K562 (cell line): ENCODE data around the gene TENM3. TPM values are rescaled to one million over a fixed set of nuclear protein-coding genes. Genes with fewer than 3 reads are reported as not detected.

ENCODE experiments used
- ATAC-seq: fragments of 200-7000 bp; cut with Tn5 transposase; 3 replicates; pipeline ENCODE4 v1.9.1; 2020; ENCODE audit warnings: moderate library complexity
- BruUV-seq: library from RNA; stranded (reverse); fragments of 400-500 nt; replicated peaks from 2 replicates; lab custom pipeline; 2021; lab: Mats Ljungman, UMichigan
- CTCF ChIA-PET: fragments of 300-600 bp; formaldehyde crosslinking; extraction: SDS; loops from one replicate; lab custom pipeline; 2021; ENCODE audit warnings: low intra/inter-chr PET ratio; lab: Yijun Ruan, JAX
- POLR2A ChIA-PET: fragments of 300-600, 350-650 bp; sonication (Branson Sonifier 250); formaldehyde crosslinking; extraction: SDS; loops from one replicate; lab custom pipeline; 2021; ENCODE audit warnings: antibody characterized with exemption, inconsistent platforms; lab: Yijun Ruan, JAX
- DNase-seq, 4 experiments: peaks; one replicate each; pipeline versions ENCODE4 v3.0.0 to v3.0.0-alpha.2; 2011 to 2018; ENCODE audit warnings: low spot score in 3 of 4, mixed read lengths in 3 of 4; ENCODE audit errors: extremely low read depth in 1 of 4
- FAIRE-seq: peaks from 2 replicates; lab custom pipeline; 2011; peaks lifted over from hg19 to GRCh38; lab: Jason Lieb, UNC
- H2AFZ ChIP-seq: 2 replicates; pipeline ENCODE4 v1.6.0; 2011; ENCODE audit warnings: low read depth, low read length, control low read depth, inconsistent platforms
- H3K27ac ChIP-seq: fragments of 200-600 bp; 3 replicates; pipeline ENCODE4 v1.8.0; 2011; ENCODE audit warnings: low read depth, mild to moderate bottlenecking, control low read depth, inconsistent platforms, low read length, moderate library complexity, mixed read lengths; ENCODE audit errors: extremely low read depth
- H3K27me3 ChIP-seq, 2 experiments: fragments of 300-600 bp in 1 of 2; 2 replicates in 1 of 2; 3 replicates in 1 of 2; pipeline versions ENCODE4 v1.6.0 to v1.8.0; 2011; ENCODE audit warnings: inconsistent platforms in 2 of 2, low read length in 2 of 2, mild to moderate bottlenecking in 1 of 2, mixed read lengths in 1 of 2, moderate library complexity in 1 of 2; ENCODE audit not compliant: control insufficient read depth in 2 of 2, insufficient read depth in 2 of 2
- H3K36me3 ChIP-seq: fragments of 300-600 bp; 3 replicates; pipeline ENCODE4 v1.8.0; 2011; ENCODE audit warnings: mild to moderate bottlenecking, low read length, inconsistent platforms; ENCODE audit not compliant: control insufficient read depth, insufficient read depth
- H3K4me1 ChIP-seq, 2 experiments: fragments of 200-600 bp in 1 of 2; replicated peaks in 1 of 2; 2 replicates in 1 of 2; 3 replicates in 1 of 2; pipeline versions ENCODE4 v1.5.1 to v1.8.0; 2011; ENCODE audit warnings: inconsistent platforms in 2 of 2, low read length in 2 of 2, mild to moderate bottlenecking in 1 of 2, mixed read lengths in 1 of 2, moderate library complexity in 1 of 2; ENCODE audit not compliant: control insufficient read depth in 2 of 2, insufficient read depth in 2 of 2
- H3K4me2 ChIP-seq: 2 replicates; pipeline ENCODE4 v1.6.1; 2011; ENCODE audit warnings: low read length, control low read depth, inconsistent platforms, mixed read lengths; ENCODE audit not compliant: insufficient read depth
- H3K4me3 ChIP-seq: fragments of 200-600 bp; sonication (generic), shearing (Covaris generic); 2 replicates; pipeline ENCODE4 v1.5.1; 2016; ENCODE audit warnings: control low read depth, inconsistent platforms
- H3K79me2 ChIP-seq: fragments of 200-600 bp; 3 replicates; pipeline ENCODE4 v1.8.0; 2011; ENCODE audit warnings: low read length, inconsistent platforms; ENCODE audit not compliant: control insufficient read depth, insufficient read depth
- H3K9ac ChIP-seq, 2 experiments: 2 replicates each; pipeline versions ENCODE4 v1.6.0 to v1.6.1; 2011; ENCODE audit warnings: low read depth in 2 of 2, low read length in 2 of 2, control low read depth in 1 of 2, inconsistent platforms in 1 of 2, mild to moderate bottlenecking in 1 of 2, mixed read lengths in 1 of 2; ENCODE audit not compliant: insufficient read depth in 1 of 2
- H3K9me1 ChIP-seq: one replicate; pipeline ENCODE4 v1.6.0; 2011; ENCODE audit warnings: inconsistent platforms, mild to moderate bottlenecking, low read length, moderate library complexity; ENCODE audit not compliant: control insufficient read depth, insufficient read depth
- H3K9me3 ChIP-seq: replicated peaks from 2 replicates; pipeline ENCODE4 v1.5.1; 2011; ENCODE audit warnings: low read depth, low read length, inconsistent platforms; ENCODE audit not compliant: control insufficient read depth, insufficient read depth
- H4K20me1 ChIP-seq: replicated peaks from 2 replicates; pipeline ENCODE4 v1.6.1; 2011; ENCODE audit warnings: low read length, inconsistent platforms, mixed read lengths; ENCODE audit not compliant: control insufficient read depth, insufficient read depth
- ESRRB ChIP-seq: fragments of 250-450 bp; sonication (Bioruptor Pico); IDR thresholded peaks from 2 replicates; pipeline ENCODE4 v1.5.0; 2020; ENCODE audit warnings: mild to moderate bottlenecking, moderate library complexity, borderline replicate concordance
- HCFC1 ChIP-seq: IDR thresholded peaks from 2 replicates; pipeline ENCODE4 v1.6.1; 2012; ENCODE audit warnings: low read depth, low read length, improper control_type of control experiment
- NFIX ChIP-seq: fragments of 250-450 bp; sonication (Bioruptor Pico); IDR thresholded peaks from 2 replicates; pipeline ENCODE4 v1.4.0; 2020; ENCODE audit warnings: low read depth, mild to moderate bottlenecking, moderate library complexity
- RBM25 ChIP-seq: fragments of 200-400 bp; formaldehyde crosslinking; IDR thresholded peaks from 2 replicates; pipeline ENCODE4 v1.6.1; 2018; ENCODE audit warnings: low read length, low read depth, moderate library complexity; ENCODE audit not compliant: severe bottlenecking
- TEAD1 ChIP-seq, 2 experiments: fragments of 450-650 bp in 1 of 2; sonication (generic) in 1 of 2; formaldehyde crosslinking; IDR thresholded peaks; 2 replicates each; pipeline versions ENCODE4 v1.4.0 to v1.8.0; 2020 to 2022; ENCODE audit warnings: mild to moderate bottlenecking in 2 of 2, missing genetic modification reagents in 1 of 2
- ZBTB8A ChIP-seq: fragments of 450-650 bp; IDR thresholded peaks from 2 replicates; pipeline ENCODE4 v1.6.1; 2018; ENCODE audit warnings: mild to moderate bottlenecking, moderate library complexity; ENCODE audit not compliant: partially characterized antibody
- ZNF589 ChIP-seq: fragments of 200-800 bp; sonication (Bioruptor generic); IDR thresholded peaks from 2 replicates; pipeline ENCODE4 v1.6.1; 2016; ENCODE audit warnings: low read depth, missing genetic modification characterization, missing compliant biosample characterization
- WGBS: fragments of 100-300 bp; shearing (Covaris generic); methylation state at CpG from one replicate; pipeline ENCODE4 v1.1.6; 2016; ENCODE audit warnings: low coverage, mixed read lengths; ENCODE audit not compliant: insufficient coverage; ENCODE audit errors: missing lambda C conversion rate; 5-methylcytosine and 5-hydroxymethylcytosine counted together
- in situ Hi-C: fragments of 300-500 bp; cut with MboI; formaldehyde crosslinking; loops from 4 replicates; pipeline ENCODE4 v1.15.0; 2018; ENCODE audit warnings: inconsistent platforms, mixed read lengths
- intact Hi-C: fragments of 100-400 bp; cut with micrococcal nuclease; formaldehyde crosslinking; loops from 2 replicates; pipeline ENCODE4 v1.14.2; 2022
- polyA plus RNA-seq, 8 experiments: library from polyadenylated mRNA; depleted of rRNA in 4 of 8; stranded (reverse) in 5 of 8; unstranded in 3 of 8; fragments of >200 nt; fragmentation: Nextera tagmentation in 2 of 8; fragmentation: Illumina TruSeq in 1 of 8; extraction: Ambion mirVana in 2 of 8; extraction: Trizol in 1 of 8; gene quantifications; 2 replicates each; pipeline versions ENCODE4 v1.2.1 to v1.2.3, GENCODE V29; 2011 to 2014; ENCODE audit warnings: inconsistent platforms in 1 of 8, missing spikeins in 1 of 8
- total RNA-seq, 7 experiments: library from RNA; depleted of rRNA in 6 of 7; stranded (reverse); fragments of >200 nt in 6 of 7; fragmentation: Illumina TruSeq in 2 of 7; extraction: Trizol in 2 of 7; gene quantifications; 2 replicates each; pipeline versions ENCODE4 v1.2.1 to v1.2.3, GENCODE V29; 2011 to 2021; ENCODE audit warnings: low replicate concordance in 1 of 7
- TF ChIP-seq, protein P1 (sequence below): sonication (generic); formaldehyde crosslinking; IDR thresholded peaks from 2 replicates; pipeline ENCODE4 v1.8.0; 2022; ENCODE audit warnings: mild to moderate bottlenecking, missing genetic modification reagents

TENM3 gene
- total and polyA plus RNA-seq, 9 of the 15 experiments (the other 6 are each of a cell fraction or from before 2014, with no cell fraction given), result 0.01 to 0.02 TPM; not detected in 7

DNA sequence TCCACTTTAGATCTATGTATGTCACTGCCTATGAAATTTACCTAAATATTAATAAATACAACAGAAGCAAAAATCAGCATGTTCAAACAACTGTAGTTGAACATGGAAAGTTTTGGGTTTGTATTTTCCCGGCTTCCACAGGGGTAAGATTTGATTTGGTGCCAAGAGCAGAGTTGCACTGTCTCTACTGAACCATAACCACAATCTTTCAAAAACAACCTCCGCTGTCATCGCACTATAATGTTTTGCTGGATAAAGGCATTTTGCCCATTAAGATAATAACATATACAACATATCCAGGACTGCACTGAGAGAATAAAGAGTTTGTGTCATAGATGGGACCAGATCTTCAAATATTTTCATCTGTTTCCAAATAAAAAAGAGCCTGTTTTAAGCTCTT lies 94.9 kb downstream of the TENM3 start:
- H3K9me3 ChIP-seq, result no peaks in the 10 kb centered on the region
- H3K9ac ChIP-seq, result no peak overlapping the region
- H3K27me3 ChIP-seq, result no peaks in the 10 kb centered on the region
- no peak for FAIRE-seq
- CTCF ChIA-PET, result no interaction called here
- ATAC-seq, result no peak
- H3K27ac ChIP-seq, result no peak overlapping the region
- no peaks in the 10 kb centered on the region for H3K9me1 ChIP-seq
- no peak for DNase-seq
- intact Hi-C loops (no loop called here), in situ Hi-C loops (no loop called here)
- POLR2A ChIA-PET, result no interaction called here
- BruUV-seq, result no TSS peak
- no peak overlapping the region for H3K4me2 ChIP-seq
- no peaks in the 10 kb centered on the region for H4K20me1 ChIP-seq
- 3% methylated on average over 3 of the region's 3 CpGs for WGBS
- no peak overlapping the region for H2AFZ ChIP-seq
- H3K36me3 ChIP-seq, result no peaks in the 10 kb centered on the region
- no peak for TF ChIP-seq RBM25
- no peak for TF ChIP-seq ZNF589 (CRISPR knock-in tag)
- TF ChIP-seq, protein P1, sequence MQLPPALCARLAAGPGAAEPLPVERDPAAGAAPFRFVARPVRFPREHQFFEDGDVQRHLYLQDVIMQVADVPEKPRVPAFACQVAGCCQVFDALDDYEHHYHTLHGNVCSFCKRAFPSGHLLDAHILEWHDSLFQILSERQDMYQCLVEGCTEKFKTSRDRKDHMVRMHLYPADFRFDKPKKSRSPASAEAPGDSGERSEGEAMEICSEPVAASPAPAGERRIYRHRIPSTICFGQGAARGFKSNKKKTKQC (CRISPR knock-in tag), result no peak
- no peak for TF ChIP-seq ZBTB8A
- no peak for TF ChIP-seq HCFC1
- TF ChIP-seq ESRRB (CRISPR knock-in tag), result no peak
- TF ChIP-seq NFIX (CRISPR knock-in tag), result no peak
- TF ChIP-seq TEAD1 (CRISPR knock-in tag; IDR thresholded peaks at IDR 0.05), result no peak
- H3K4me1 ChIP-seq, result no peaks in the 10 kb centered on the region; a peak in 1 of 5 replicates
- no peaks in the 10 kb centered on the region for H3K79me2 ChIP-seq
- no peak overlapping the region for H3K4me3 ChIP-seq
